H9 (cell line): Measurements from ENCODE around the gene GYS2. TPM values are rescaled to one million over a fixed set of nuclear protein-coding genes. Genes with fewer than 3 reads are reported as not detected.

ENCODE experiments used
- DNase-seq: peaks from one replicate; pipeline ENCODE4 v3.0.0-alpha.2; 2017
- H2AFZ ChIP-seq: one replicate; pipeline ENCODE4 v1.6.1; 2013; ENCODE audit warnings: mild to moderate bottlenecking, low read length, control low read depth, moderate library complexity
- H2AK5ac ChIP-seq: 2 replicates; pipeline ENCODE4 v1.6.1; 2013; ENCODE audit warnings: low read length, control low read depth, mixed read lengths; ENCODE audit not compliant: insufficient read length
- H2BK120ac ChIP-seq: one replicate; pipeline ENCODE4 v1.6.1; 2013; ENCODE audit warnings: low read depth, mild to moderate bottlenecking, low read length, control low read depth, inconsistent platforms; ENCODE audit not compliant: poor library complexity, severe bottlenecking
- H2BK12ac ChIP-seq: 2 replicates; pipeline ENCODE4 v1.6.1; 2013; ENCODE audit warnings: low read length, control low read depth, mixed read lengths, low read depth; ENCODE audit not compliant: insufficient read length
- H2BK15ac ChIP-seq: 2 replicates; pipeline ENCODE4 v1.6.1; 2013; ENCODE audit warnings: low read depth, low read length, control low read depth
- H2BK20ac ChIP-seq: one replicate; pipeline ENCODE4 v1.6.1; 2013; ENCODE audit warnings: low read depth, mild to moderate bottlenecking, low read length, control low read depth, inconsistent platforms; ENCODE audit not compliant: poor library complexity, severe bottlenecking
- H2BK5ac ChIP-seq: 2 replicates; pipeline ENCODE4 v1.6.1; 2013; ENCODE audit warnings: low read length, control low read depth, mixed read lengths; ENCODE audit not compliant: insufficient read length
- H3K14ac ChIP-seq: 2 replicates; pipeline ENCODE4 v1.6.1; 2013; ENCODE audit warnings: low read length, control low read depth; ENCODE audit not compliant: insufficient read depth
- H3K18ac ChIP-seq: 2 replicates; pipeline ENCODE4 v1.6.1; 2013; ENCODE audit warnings: low read depth, mild to moderate bottlenecking, mixed read lengths, low read length, control low read depth; ENCODE audit not compliant: insufficient read length
- H3K23ac ChIP-seq: 2 replicates; pipeline ENCODE4 v1.6.1; 2013; ENCODE audit warnings: low read length, control low read depth, mixed read lengths, low read depth; ENCODE audit not compliant: insufficient read length
- H3K23me2 ChIP-seq: 2 replicates; pipeline ENCODE4 v1.6.1; 2013; ENCODE audit warnings: low read depth, mild to moderate bottlenecking, mixed read lengths, low read length, control low read depth; ENCODE audit not compliant: insufficient read length, poor library complexity, severe bottlenecking
- H3K27ac ChIP-seq: 2 replicates; pipeline ENCODE4 v1.5.1; 2013; ENCODE audit warnings: low read length, control low read depth, mixed read lengths, low read depth; ENCODE audit not compliant: insufficient read length
- H3K27me3 ChIP-seq: 2 replicates; pipeline ENCODE4 v1.6.1; 2013; ENCODE audit warnings: low read length, control low read depth, inconsistent platforms; ENCODE audit not compliant: insufficient read depth
- H3K4ac ChIP-seq: 2 replicates; pipeline ENCODE4 v1.6.1; 2013; ENCODE audit warnings: low read depth, mild to moderate bottlenecking, control low read depth, inconsistent platforms, low read length, moderate library complexity
- H3K4me1 ChIP-seq: 2 replicates; pipeline ENCODE4 v1.6.1; 2013; ENCODE audit warnings: low read length, control low read depth, inconsistent platforms; ENCODE audit not compliant: insufficient read depth
- H3K4me2 ChIP-seq: 2 replicates; pipeline ENCODE4 v1.6.1; 2013; ENCODE audit warnings: low read length, control low read depth, mixed read lengths; ENCODE audit not compliant: insufficient read length, insufficient read depth
- H3K56ac ChIP-seq: 2 replicates; pipeline ENCODE4 v1.6.1; 2013; ENCODE audit warnings: low read depth, mild to moderate bottlenecking, mixed read lengths, low read length, control low read depth; ENCODE audit not compliant: insufficient read length
- H3K79me1 ChIP-seq: 2 replicates; pipeline ENCODE4 v1.6.1; 2013; ENCODE audit warnings: low read depth, mild to moderate bottlenecking, moderate library complexity, low read length, control low read depth, inconsistent platforms; ENCODE audit not compliant: insufficient read depth, poor library complexity, severe bottlenecking
- H3K79me2 ChIP-seq: 2 replicates; pipeline ENCODE4 v1.6.1; 2013; ENCODE audit warnings: low read length, control low read depth, inconsistent platforms; ENCODE audit not compliant: insufficient read depth
- H3K9ac ChIP-seq: 2 replicates; pipeline ENCODE4 v1.6.1; 2013; ENCODE audit warnings: low read length, control low read depth, mixed read lengths; ENCODE audit not compliant: insufficient read length; ENCODE audit errors: extremely low read depth
- H3K9me3 ChIP-seq: one replicate; pipeline ENCODE4 v1.6.1; 2013; ENCODE audit warnings: low read depth, low read length, inconsistent platforms; ENCODE audit not compliant: control insufficient read depth
- H3T11ph ChIP-seq: one replicate; pipeline ENCODE4 v1.6.1; 2013; ENCODE audit warnings: mild to moderate bottlenecking, low read length, control low read depth, inconsistent platforms
- H4K20me1 ChIP-seq: one replicate; pipeline ENCODE4 v1.6.1; 2013; ENCODE audit not compliant: control insufficient read depth, insufficient read length, insufficient read depth
- H4K5ac ChIP-seq: 2 replicates; pipeline ENCODE4 v1.6.1; 2013; ENCODE audit warnings: low read depth, mild to moderate bottlenecking, mixed read lengths, low read length, control low read depth; ENCODE audit not compliant: insufficient read length
- H4K8ac ChIP-seq: replicated peaks from 2 replicates; pipeline ENCODE4 v1.6.1; 2013; ENCODE audit warnings: low read length, control low read depth, mixed read lengths, low read depth; ENCODE audit not compliant: insufficient read length
- H4K91ac ChIP-seq: 2 replicates; pipeline ENCODE4 v1.6.1; 2013; ENCODE audit warnings: low read depth, mild to moderate bottlenecking, moderate library complexity, mixed read lengths, low read length, control low read depth; ENCODE audit not compliant: insufficient read length
- H3K27ac Mint-ChIP-seq, 3 experiments: 2 replicates in 2 of 3; 3 replicates in 1 of 3; pipeline ENCODE4 v1.8.0; 2020 to 2021; ENCODE audit warnings: mixed read lengths in 3 of 3, mild to moderate bottlenecking in 1 of 3, moderate library complexity in 1 of 3
- H3K27me3 Mint-ChIP-seq: 2 replicates; pipeline ENCODE4 v1.8.0; 2021; ENCODE audit warnings: low read depth, mild to moderate bottlenecking, moderate library complexity, mixed read lengths
- H3K36me3 Mint-ChIP-seq, 3 experiments: 2 replicates in 2 of 3; 3 replicates in 1 of 3; pipeline ENCODE4 v1.8.0; 2020 to 2021; ENCODE audit warnings: low read depth in 3 of 3, mixed read lengths in 3 of 3; ENCODE audit not compliant: insufficient read depth in 1 of 3
- H3K4me1 Mint-ChIP-seq, 2 experiments: 2 replicates each; pipeline ENCODE4 v1.8.0; 2020; ENCODE audit warnings: mixed read lengths in 2 of 2
- H3K4me3 Mint-ChIP-seq, 2 experiments: 2 replicates in 1 of 2; 3 replicates in 1 of 2; pipeline ENCODE4 v1.8.0; 2020 to 2021; ENCODE audit warnings: mild to moderate bottlenecking in 2 of 2, mixed read lengths in 2 of 2, moderate library complexity in 1 of 2
- H3K9me3 Mint-ChIP-seq, 2 experiments: 2 replicates in 1 of 2; 3 replicates in 1 of 2; pipeline ENCODE4 v1.8.0; 2020; ENCODE audit warnings: mild to moderate bottlenecking in 2 of 2, mixed read lengths in 2 of 2, moderate library complexity in 1 of 2
- CTCF ChIP-seq: fragments of 200-600 bp; sonication (generic); conservative IDR thresholded peaks from 3 replicates; pipeline ENCODE4 v1.8.0; 2021; ENCODE audit warnings: antibody characterized with exemption, mild to moderate bottlenecking
- WGBS: extraction: QIAGEN DNeasy Blood & Tissue Kit; methylation state at CpG from one replicate; pipeline ENCODE4 v1.1.7; 2013; ENCODE audit warnings: missing lambda C conversion rate, low lambda C conversion rate, mixed read lengths; ENCODE audit not compliant: insufficient read length; ENCODE audit errors: extremely low coverage; 5-methylcytosine and 5-hydroxymethylcytosine counted together
- total RNA-seq: library from RNA; stranded (reverse); gene quantifications from 2 replicates; pipeline ENCODE4 v1.2.1, GENCODE V29; 2021

Gene GYS2
- total RNA-seq, 1 experiment from 2014 or later = not detected

- no peak overlapping the region for H3K4ac ChIP-seq
- H3K79me1 ChIP-seq = no peaks in the 10 kb centered on the region
- no peak overlapping the region for H2AK5ac ChIP-seq
- H2AFZ ChIP-seq = no peak overlapping the region
- no peaks in the 10 kb centered on the region for H3K4me1 Mint-ChIP-seq
- no peak overlapping the region for H3K27ac ChIP-seq
- H3K4me2 ChIP-seq = no peak overlapping the region
- H3T11ph ChIP-seq = no peak overlapping the region
- H3K79me2 ChIP-seq = no peaks in the 10 kb centered on the region
- H3K4me1 ChIP-seq = no peaks in the 10 kb centered on the region
- H2BK120ac ChIP-seq = no peak overlapping the region
- H3K4me3 Mint-ChIP-seq = no peak overlapping the region
- no peak overlapping the region for H2BK12ac ChIP-seq
- no peak overlapping the region for H2BK5ac ChIP-seq
- no peak overlapping the region for H4K5ac ChIP-seq
- peaks cover 4% of the 10 kb centered on the region in 2 experiments for H3K9me3 Mint-ChIP-seq
- H3K36me3 Mint-ChIP-seq = peaks cover 10 to 22% (median 21%) of the 10 kb centered on the region in 3 experiments; a peak in 6 of 7 replicates
- no peak overlapping the region for H3K14ac ChIP-seq
- no peak for DNase-seq
- H4K8ac ChIP-seq = no peak overlapping the region
- no CpG with 5 or more reads among the region's 2 CpGs for WGBS
- no peaks in the 10 kb centered on the region for H3K9me3 ChIP-seq
- no peak overlapping the region for H4K91ac ChIP-seq
- no peak overlapping the region for H3K9ac ChIP-seq
- no peak overlapping the region for H3K56ac ChIP-seq
- H3K23me2 ChIP-seq = no peaks in the 10 kb centered on the region
- no peak overlapping the region for H3K18ac ChIP-seq
- no peak overlapping the region for H3K27ac Mint-ChIP-seq
- TF ChIP-seq CTCF = no peak
- no peaks in the 10 kb centered on the region for H3K27me3 ChIP-seq
- no peak overlapping the region for H2BK15ac ChIP-seq
- H3K23ac ChIP-seq = no peak overlapping the region
- no peaks in the 10 kb centered on the region for H3K27me3 Mint-ChIP-seq
- H4K20me1 ChIP-seq = no peaks in the 10 kb centered on the region
- H2BK20ac ChIP-seq = no peak overlapping the region
These were observed 26.7 kb upstream of the GYS2 start for GRCh38 chr12:21631367-21631766.
